Lower lobe of right lung (tissue), 2 donors: ENCODE measurements around the gene TNFSF13. TPM values are rescaled to one million over a fixed set of nuclear protein-coding genes. Genes with fewer than 3 reads are reported as not detected.
A peak's percentile ranks its signal among the peaks of the same experiment; 100 is the strongest.

Experiments used
- ATAC-seq, 2 donors: fragments of 200-7000 bp; cut with Tn5 transposase; one replicate each; pipeline ENCODE4 v1.9.1; 2020 to 2022; ENCODE audit warnings: mild to moderate bottlenecking in 2 of 2, moderate library complexity in 2 of 2
- DNase-seq: peaks from one replicate; pipeline ENCODE4 v3.0.0-alpha.2; 2020
- H3K27ac ChIP-seq: fragments of 200-600 bp; one replicate; pipeline ENCODE4 v1.8.0; 2022
- H3K27me3 ChIP-seq: fragments of 200-600 bp; one replicate; pipeline ENCODE4 v1.8.0; 2022; ENCODE audit warnings: low read depth
- H3K36me3 ChIP-seq: fragments of 200-600 bp; one replicate; pipeline ENCODE4 v1.8.0; 2022; ENCODE audit warnings: mild to moderate bottlenecking
- H3K4me1 ChIP-seq: fragments of 200-600 bp; one replicate; pipeline ENCODE4 v1.8.0; 2022
- H3K4me3 ChIP-seq: fragments of 200-600 bp; one replicate; pipeline ENCODE4 v1.8.0; 2022; ENCODE audit warnings: mild to moderate bottlenecking
- H3K9me3 ChIP-seq: fragments of 200-600 bp; one replicate; pipeline ENCODE4 v1.8.0; 2022
- CTCF ChIP-seq: fragments of 200-600 bp; IDR thresholded peaks from one replicate; pipeline ENCODE4 v1.8.0; 2022; ENCODE audit warnings: antibody characterized with exemption, mild to moderate bottlenecking
- intact Hi-C: fragments of 100-400 bp; cut with DNase I; formaldehyde crosslinking; loops from one replicate; pipeline ENCODE4 v1.11.0; 2022
- total RNA-seq: library from RNA; stranded (reverse); fragmentation: NEBNext Ultra II Directional; extraction: Animal tissue kit (Norgen Biotek cat#: 25700); gene quantifications from one replicate; pipeline ENCODE4 v1.2.1, GENCODE V29; 2021
- donor health status: DM: no; HTN: yes; CAD: no; lungs with severe emphysema.

TNFSF13 gene
- total RNA-seq, 1 donor from 2014 or later = 161 TPM

- Histone ChIP-seq H3K4me3 (peak overlapping the region; percentile 94), H3K27ac (no peak overlapping the region), H3K4me1 (peaks cover 53% of the 10 kb centered on the region), H3K9me3 (no peaks in the 10 kb centered on the region), H3K27me3 (no peaks in the 10 kb centered on the region), H3K36me3 (peaks cover 57% of the 10 kb centered on the region)
- DNase-seq = no peak
- no peak for TF ChIP-seq CTCF
- intact Hi-C loops = no loop called here
- no peak for ATAC-seq
Observed at GRCh38 chr17:7563115-7563869, 4.7 kb downstream of the TNFSF13 start.

GRCh38 chr17:7569571-7569970 is 11.0 kb downstream of the TNFSF13 start:
- no peaks in the 10 kb centered on the region for H3K9me3 ChIP-seq
- no peak overlapping the region for H3K27ac ChIP-seq
- DNase-seq (no peak), ATAC-seq (no peak)
- H3K4me3 ChIP-seq = no peak overlapping the region
- intact Hi-C loops = no loop called here
- no peak for TF ChIP-seq CTCF
- H3K4me1 ChIP-seq = peaks cover 22% of the 10 kb centered on the region
- no peaks in the 10 kb centered on the region for H3K27me3 ChIP-seq
- peaks cover 74% of the 10 kb centered on the region for H3K36me3 ChIP-seq

DNA sequence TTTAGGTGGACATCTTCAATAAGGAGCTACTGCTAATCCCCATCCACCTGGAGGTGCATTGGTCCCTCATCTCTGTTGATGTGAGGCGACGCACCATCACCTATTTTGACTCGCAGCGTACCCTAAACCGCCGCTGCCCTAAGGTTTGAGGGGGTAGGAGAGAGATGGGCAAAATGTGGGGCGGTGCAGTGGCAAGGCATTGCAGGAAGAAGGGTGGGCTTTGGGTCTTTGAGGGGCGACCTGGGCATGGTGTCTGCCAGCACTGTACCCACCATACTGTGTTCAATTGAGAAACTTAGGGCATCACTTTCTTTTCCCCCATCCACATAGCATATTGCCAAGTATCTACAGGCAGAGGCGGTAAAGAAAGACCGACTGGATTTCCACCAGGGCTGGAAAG is 11.8 kb downstream of the TNFSF13 start:
- ATAC-seq (no peak), DNase-seq (no peak)
- H3K27me3 ChIP-seq = no peaks in the 10 kb centered on the region
- intact Hi-C loops = no loop called here
- no peak overlapping the region for H3K4me3 ChIP-seq
- peaks cover 30% of the 10 kb centered on the region for H3K4me1 ChIP-seq
- H3K36me3 ChIP-seq = peaks cover 74% of the 10 kb centered on the region
- no peak for TF ChIP-seq CTCF
- H3K9me3 ChIP-seq = no peaks in the 10 kb centered on the region
- no peak overlapping the region for H3K27ac ChIP-seq

GRCh38 chr17:7572338-7572587 is 13.7 kb downstream of the TNFSF13 start:
- TF ChIP-seq CTCF = no peak
- Histone ChIP-seq H3K9me3 (no peaks in the 10 kb centered on the region), H3K4me3 (peak overlapping the region; percentile 81), H3K4me1 (peaks cover 49% of the 10 kb centered on the region), H3K27me3 (no peaks in the 10 kb centered on the region), H3K27ac (peak overlapping the region; percentile 83), H3K36me3 (peaks cover 74% of the 10 kb centered on the region)
- DNase-seq (no peak), ATAC-seq (no peak)
- intact Hi-C loops = no loop called here

GRCh38 chr17:7572588-7573323 is 14.2 kb downstream of the TNFSF13 start:
- peak overlapping the region; percentile 81 for H3K4me3 ChIP-seq
- intact Hi-C loops = no loop called here
- peak overlapping the region; percentile 97 for H3K27ac ChIP-seq
- TF ChIP-seq CTCF = no peak
- peak; percentile 95 to 96 for ATAC-seq
- DNase-seq = peak; percentile 99
- no peaks in the 10 kb centered on the region for H3K9me3 ChIP-seq
- H3K4me1 ChIP-seq = peaks cover 54% of the 10 kb centered on the region
- H3K27me3 ChIP-seq = no peaks in the 10 kb centered on the region
- H3K36me3 ChIP-seq = peaks cover 75% of the 10 kb centered on the region
